ENCODE results near the gene PRSS8. TPM values are rescaled to one million over a fixed set of nuclear protein-coding genes. Genes with fewer than 3 reads are reported as not detected.
A peak's percentile ranks its signal among the peaks of the same experiment; 100 is the strongest.

Gene PRSS8
- total RNA-seq, 1 experiment from 2014 or later: 0.15 TPM

DNA sequence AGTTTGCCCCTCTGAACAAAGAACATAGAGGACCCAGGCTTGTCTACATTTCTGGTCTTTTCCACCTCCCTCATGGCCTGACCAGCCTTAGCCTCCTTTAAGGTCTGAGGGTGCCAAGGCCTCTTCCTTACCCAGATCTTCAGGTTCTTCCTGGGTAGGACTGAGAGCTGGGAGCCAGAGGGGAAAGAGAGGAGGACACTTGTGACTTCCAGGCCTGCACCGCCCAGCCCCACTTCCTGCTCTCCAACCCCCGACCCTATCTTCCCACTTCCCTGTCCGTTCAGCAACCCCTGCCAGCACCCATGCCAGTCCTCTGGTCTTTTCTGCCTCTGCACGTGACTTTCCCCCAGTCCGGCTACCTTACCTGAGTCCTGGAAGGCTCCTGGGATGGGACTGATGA lies 13.8 kb upstream of the PRSS8 start:
- Histone ChIP-seq H3K4me3 (ENCODE audit: low read depth in 2 of 2, low read length in 2 of 2) (no peak overlapping the region), H3K27me3 (ENCODE audit: control insufficient read depth, insufficient read depth, low read length) (no peaks in the 10 kb centered on the region), H3K36me3 (ENCODE audit: control insufficient read depth, insufficient read depth, low read length) (no peaks in the 10 kb centered on the region), H3K4me1 (ENCODE audit: control insufficient read depth, insufficient read depth, low read length) (no peaks in the 10 kb centered on the region), H3K27ac (ENCODE audit: low read length) (no peak overlapping the region), H3K9me3 (ENCODE audit: control insufficient read depth, insufficient read depth, low read depth, low read length) (no peaks in the 10 kb centered on the region)
- ATAC-seq: peak; percentile 31
- DNase-seq (ENCODE audit: low read depth, low spot score): no peak
- TF ChIP-seq TCF7L2 (IDR thresholded peaks at IDR 0.05; ENCODE audit: low read depth, low read length) (no peak), SIN3A (IDR thresholded peaks at IDR 0.05; ENCODE audit: borderline replicate concordance, insufficient read depth, low read depth, low read length) (no peak), POLR2AphosphoS5 (IDR thresholded peaks at IDR 0.05; ENCODE audit: low read depth, low read length) (no peak)
- TF ChIP-seq, protein P1, sequence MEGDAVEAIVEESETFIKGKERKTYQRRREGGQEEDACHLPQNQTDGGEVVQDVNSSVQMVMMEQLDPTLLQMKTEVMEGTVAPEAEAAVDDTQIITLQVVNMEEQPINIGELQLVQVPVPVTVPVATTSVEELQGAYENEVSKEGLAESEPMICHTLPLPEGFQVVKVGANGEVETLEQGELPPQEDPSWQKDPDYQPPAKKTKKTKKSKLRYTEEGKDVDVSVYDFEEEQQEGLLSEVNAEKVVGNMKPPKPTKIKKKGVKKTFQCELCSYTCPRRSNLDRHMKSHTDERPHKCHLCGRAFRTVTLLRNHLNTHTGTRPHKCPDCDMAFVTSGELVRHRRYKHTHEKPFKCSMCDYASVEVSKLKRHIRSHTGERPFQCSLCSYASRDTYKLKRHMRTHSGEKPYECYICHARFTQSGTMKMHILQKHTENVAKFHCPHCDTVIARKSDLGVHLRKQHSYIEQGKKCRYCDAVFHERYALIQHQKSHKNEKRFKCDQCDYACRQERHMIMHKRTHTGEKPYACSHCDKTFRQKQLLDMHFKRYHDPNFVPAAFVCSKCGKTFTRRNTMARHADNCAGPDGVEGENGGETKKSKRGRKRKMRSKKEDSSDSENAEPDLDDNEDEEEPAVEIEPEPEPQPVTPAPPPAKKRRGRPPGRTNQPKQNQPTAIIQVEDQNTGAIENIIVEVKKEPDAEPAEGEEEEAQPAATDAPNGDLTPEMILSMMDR (IDR thresholded peaks at IDR 0.05): no peak
- TF ChIP-seq, protein P2, sequence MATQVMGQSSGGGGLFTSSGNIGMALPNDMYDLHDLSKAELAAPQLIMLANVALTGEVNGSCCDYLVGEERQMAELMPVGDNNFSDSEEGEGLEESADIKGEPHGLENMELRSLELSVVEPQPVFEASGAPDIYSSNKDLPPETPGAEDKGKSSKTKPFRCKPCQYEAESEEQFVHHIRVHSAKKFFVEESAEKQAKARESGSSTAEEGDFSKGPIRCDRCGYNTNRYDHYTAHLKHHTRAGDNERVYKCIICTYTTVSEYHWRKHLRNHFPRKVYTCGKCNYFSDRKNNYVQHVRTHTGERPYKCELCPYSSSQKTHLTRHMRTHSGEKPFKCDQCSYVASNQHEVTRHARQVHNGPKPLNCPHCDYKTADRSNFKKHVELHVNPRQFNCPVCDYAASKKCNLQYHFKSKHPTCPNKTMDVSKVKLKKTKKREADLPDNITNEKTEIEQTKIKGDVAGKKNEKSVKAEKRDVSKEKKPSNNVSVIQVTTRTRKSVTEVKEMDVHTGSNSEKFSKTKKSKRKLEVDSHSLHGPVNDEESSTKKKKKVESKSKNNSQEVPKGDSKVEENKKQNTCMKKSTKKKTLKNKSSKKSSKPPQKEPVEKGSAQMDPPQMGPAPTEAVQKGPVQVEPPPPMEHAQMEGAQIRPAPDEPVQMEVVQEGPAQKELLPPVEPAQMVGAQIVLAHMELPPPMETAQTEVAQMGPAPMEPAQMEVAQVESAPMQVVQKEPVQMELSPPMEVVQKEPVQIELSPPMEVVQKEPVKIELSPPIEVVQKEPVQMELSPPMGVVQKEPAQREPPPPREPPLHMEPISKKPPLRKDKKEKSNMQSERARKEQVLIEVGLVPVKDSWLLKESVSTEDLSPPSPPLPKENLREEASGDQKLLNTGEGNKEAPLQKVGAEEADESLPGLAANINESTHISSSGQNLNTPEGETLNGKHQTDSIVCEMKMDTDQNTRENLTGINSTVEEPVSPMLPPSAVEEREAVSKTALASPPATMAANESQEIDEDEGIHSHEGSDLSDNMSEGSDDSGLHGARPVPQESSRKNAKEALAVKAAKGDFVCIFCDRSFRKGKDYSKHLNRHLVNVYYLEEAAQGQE (IDR thresholded peaks at IDR 0.05; ENCODE audit: insufficient read depth in 1 of 2, low read depth in 2 of 2, low read length in 1 of 2): no peak
- POLR2A ChIA-PET: no interaction called here
- CTCF ChIA-PET: no interaction called here
- no TSS peak for BruUV-seq (replicated peaks)
- in situ Hi-C loops (cut with HindIII; ENCODE audit: low pct_unique_long_range_greater_than_20kb, low sequenced_read_pairs): no loop called here
- intact Hi-C loops (cut with micrococcal nuclease; ENCODE audit: unreplicated experiment): no loop called here

DNA sequence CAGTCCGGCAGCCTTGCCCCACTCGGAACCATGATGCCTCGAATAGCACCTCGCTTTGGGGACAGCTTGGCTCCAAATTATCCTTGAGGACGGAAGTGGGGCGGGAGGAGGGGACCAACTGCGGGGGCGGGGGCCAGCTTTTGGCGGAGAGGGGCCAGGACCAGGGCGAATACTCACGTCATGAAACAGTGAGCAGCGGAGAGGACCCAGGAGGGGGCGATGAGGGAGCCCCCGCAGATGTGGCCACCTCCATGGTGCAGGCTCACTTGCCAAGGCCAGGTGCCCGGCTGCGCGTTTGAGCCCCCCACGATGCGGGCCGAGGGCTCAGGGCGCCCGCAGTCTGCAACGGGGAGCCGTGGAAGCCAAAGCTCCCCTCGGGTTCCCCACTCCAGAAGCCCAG lies 13.4 kb upstream of the PRSS8 start:
- no peaks in the 10 kb centered on the region for H3K4me1 ChIP-seq (ENCODE audit: control insufficient read depth, insufficient read depth, low read length)
- in situ Hi-C loops (cut with HindIII; ENCODE audit: low pct_unique_long_range_greater_than_20kb, low sequenced_read_pairs) (no loop called here), intact Hi-C loops (cut with micrococcal nuclease; ENCODE audit: unreplicated experiment) (no loop called here)
- H3K36me3 ChIP-seq (ENCODE audit: control insufficient read depth, insufficient read depth, low read length): no peaks in the 10 kb centered on the region
- BruUV-seq (replicated peaks): no TSS peak
- ATAC-seq (no peak), DNase-seq (ENCODE audit: low read depth, low spot score) (no peak)
- CTCF ChIA-PET: no interaction called here
- H3K9me3 ChIP-seq (ENCODE audit: control insufficient read depth, insufficient read depth, low read depth, low read length): no peaks in the 10 kb centered on the region
- POLR2A ChIA-PET: no interaction called here
- H3K4me3 ChIP-seq (ENCODE audit: low read depth in 2 of 2, low read length in 2 of 2): no peak overlapping the region
- no peak for TF ChIP-seq TCF7L2 (IDR thresholded peaks at IDR 0.05; ENCODE audit: low read depth, low read length)
- TF ChIP-seq, protein P1 (IDR thresholded peaks at IDR 0.05): no peak
- no peak for TF ChIP-seq SIN3A (IDR thresholded peaks at IDR 0.05; ENCODE audit: borderline replicate concordance, insufficient read depth, low read depth, low read length)
- TF ChIP-seq, protein P2 (IDR thresholded peaks at IDR 0.05; ENCODE audit: insufficient read depth in 1 of 2, low read depth in 2 of 2, low read length in 1 of 2): no peak
- TF ChIP-seq POLR2AphosphoS5 (IDR thresholded peaks at IDR 0.05; ENCODE audit: low read depth, low read length): no peak
- no peak overlapping the region for H3K27ac ChIP-seq (ENCODE audit: low read length)
- H3K27me3 ChIP-seq (ENCODE audit: control insufficient read depth, insufficient read depth, low read length): no peaks in the 10 kb centered on the region

Data from Panc1 (cell line).